ENCODE measurements around the gene SEMA6A. TPM values are rescaled to one million over a fixed set of nuclear protein-coding genes. Genes with fewer than 3 reads are reported as not detected.

Gene SEMA6A
- total and polyA plus RNA-seq, 7 donors: 1.1 to 7.6 (median 3.1) TPM

DNA sequence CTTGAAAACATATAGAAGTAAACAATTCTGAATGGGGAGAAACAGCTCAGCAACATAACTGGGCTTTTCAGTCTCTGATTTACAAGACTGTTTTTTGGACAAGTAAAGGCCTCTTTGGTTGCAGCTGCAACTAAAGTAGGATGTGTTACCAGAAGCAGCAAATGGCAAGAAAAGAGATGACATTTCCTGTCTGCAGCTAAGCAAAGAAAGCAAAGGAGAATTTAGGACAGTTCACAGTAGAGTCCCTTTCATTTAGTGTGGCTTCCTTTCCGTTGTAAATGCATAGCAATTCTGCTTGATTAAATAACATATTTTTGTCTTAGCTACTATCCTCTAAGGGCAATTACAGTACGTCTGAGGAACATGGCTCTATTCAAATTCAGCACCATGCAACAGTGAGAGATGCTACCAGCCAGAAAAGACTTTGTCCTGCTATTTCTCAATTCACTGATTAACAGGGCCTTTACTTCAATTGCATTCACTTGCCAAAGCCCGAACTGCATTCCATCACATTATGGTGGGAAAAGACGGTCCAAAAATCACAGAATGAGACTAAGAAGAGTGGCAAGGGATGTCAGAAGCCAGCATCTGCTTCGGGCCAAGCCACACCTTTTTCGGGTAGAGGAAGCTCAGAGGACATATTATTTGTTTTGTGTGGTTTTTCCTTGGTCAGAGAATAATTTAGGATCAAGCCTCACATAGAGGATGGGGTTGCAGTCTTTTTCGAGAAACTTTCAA lies 107.7 kb downstream of the SEMA6A start:
- H3K9me3 ChIP-seq: peaks cover 4% of the 10 kb centered on the region
- H3K36me3 ChIP-seq (ENCODE audit: insufficient read depth in 1 of 2, low read depth in 1 of 2): no peaks in the 10 kb centered on the region
- DNase-seq (no peak), ATAC-seq (no peak)
- no peaks in the 10 kb centered on the region for H3K27me3 ChIP-seq (ENCODE audit: insufficient read depth in 3 of 3, low read length in 2 of 3)
- H3K4me3 ChIP-seq: no peak overlapping the region
- H3K27ac ChIP-seq: no peak overlapping the region
- intact Hi-C loops (cut with DNase I): no loop called here
- TF ChIP-seq, protein P1, sequence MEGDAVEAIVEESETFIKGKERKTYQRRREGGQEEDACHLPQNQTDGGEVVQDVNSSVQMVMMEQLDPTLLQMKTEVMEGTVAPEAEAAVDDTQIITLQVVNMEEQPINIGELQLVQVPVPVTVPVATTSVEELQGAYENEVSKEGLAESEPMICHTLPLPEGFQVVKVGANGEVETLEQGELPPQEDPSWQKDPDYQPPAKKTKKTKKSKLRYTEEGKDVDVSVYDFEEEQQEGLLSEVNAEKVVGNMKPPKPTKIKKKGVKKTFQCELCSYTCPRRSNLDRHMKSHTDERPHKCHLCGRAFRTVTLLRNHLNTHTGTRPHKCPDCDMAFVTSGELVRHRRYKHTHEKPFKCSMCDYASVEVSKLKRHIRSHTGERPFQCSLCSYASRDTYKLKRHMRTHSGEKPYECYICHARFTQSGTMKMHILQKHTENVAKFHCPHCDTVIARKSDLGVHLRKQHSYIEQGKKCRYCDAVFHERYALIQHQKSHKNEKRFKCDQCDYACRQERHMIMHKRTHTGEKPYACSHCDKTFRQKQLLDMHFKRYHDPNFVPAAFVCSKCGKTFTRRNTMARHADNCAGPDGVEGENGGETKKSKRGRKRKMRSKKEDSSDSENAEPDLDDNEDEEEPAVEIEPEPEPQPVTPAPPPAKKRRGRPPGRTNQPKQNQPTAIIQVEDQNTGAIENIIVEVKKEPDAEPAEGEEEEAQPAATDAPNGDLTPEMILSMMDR (IDR thresholded peaks at IDR 0.05): no peak
- no peaks in the 10 kb centered on the region for H3K4me1 ChIP-seq
- 56 to 68% (median 64%) methylated on average over 7 of the region's 7 CpGs for WGBS, 3 donors

DNA sequence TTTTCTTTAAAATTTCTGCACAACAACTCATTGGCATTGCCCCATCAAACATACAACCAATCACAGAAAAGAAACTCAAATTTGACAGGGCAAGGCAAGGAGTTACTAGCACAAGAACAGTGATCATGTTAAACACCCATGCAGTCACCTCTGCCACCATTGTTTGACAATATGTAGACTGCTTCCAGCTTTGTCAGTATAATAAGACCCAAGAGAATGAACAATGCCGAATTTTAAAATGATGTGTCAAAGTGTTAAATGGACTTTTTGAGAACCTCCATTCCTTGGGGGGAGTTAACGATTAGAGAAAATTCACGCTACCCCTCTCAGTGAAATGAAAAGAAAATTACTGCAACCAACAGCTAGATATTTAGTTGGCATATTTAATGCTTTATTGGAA lies 109.2 kb downstream of the SEMA6A start:
- no peak overlapping the region for H3K27ac ChIP-seq
- peaks cover 4% of the 10 kb centered on the region for H3K9me3 ChIP-seq
- 88 to 91% (median 90%) methylated on average over 3 of the region's 3 CpGs for WGBS, 3 donors
- TF ChIP-seq, protein P1 (IDR thresholded peaks at IDR 0.05): no peak
- intact Hi-C loops (cut with DNase I): no loop called here
- H3K4me3 ChIP-seq: no peak overlapping the region
- H3K36me3 ChIP-seq (ENCODE audit: insufficient read depth in 1 of 2, low read depth in 1 of 2): no peaks in the 10 kb centered on the region
- H3K4me1 ChIP-seq: no peaks in the 10 kb centered on the region
- H3K27me3 ChIP-seq (ENCODE audit: insufficient read depth in 3 of 3, low read length in 2 of 3): no peaks in the 10 kb centered on the region
- ATAC-seq (no peak), DNase-seq (no peak)

DNA sequence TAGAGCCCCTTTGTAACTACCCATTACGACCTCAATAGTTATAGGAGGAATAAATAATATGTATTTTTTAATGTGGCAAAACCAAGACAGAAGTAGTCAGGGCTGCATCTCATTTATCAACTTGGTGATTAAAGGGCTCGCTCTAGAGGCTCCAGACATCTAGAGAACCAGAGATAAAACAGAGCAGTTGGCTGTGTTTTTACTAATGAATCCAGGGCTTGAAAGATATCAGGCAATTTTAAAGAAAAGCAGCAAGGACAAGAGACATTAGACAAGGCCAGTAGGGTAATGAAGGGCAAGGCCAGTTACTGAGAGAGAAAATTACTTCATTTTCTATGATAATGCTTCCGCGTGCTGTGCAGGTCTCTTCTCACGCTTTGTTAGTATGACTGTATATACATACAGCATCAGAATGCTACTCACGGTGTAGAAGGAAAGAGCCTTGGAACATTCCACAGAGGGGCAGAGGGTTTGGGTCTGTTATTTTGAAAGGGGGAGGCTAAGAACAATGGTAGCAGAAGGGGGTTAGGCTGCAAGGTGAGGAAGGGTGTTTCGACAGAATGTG lies 110.4 kb downstream of the SEMA6A start:
- TF ChIP-seq, protein P1 (IDR thresholded peaks at IDR 0.05): no peak
- Histone ChIP-seq H3K36me3 (ENCODE audit: insufficient read depth in 1 of 2, low read depth in 1 of 2) (no peaks in the 10 kb centered on the region), H3K27me3 (ENCODE audit: insufficient read depth in 3 of 3, low read length in 2 of 3) (no peaks in the 10 kb centered on the region), H3K27ac (no peak overlapping the region), H3K4me3 (no peak overlapping the region), H3K9me3 (peaks cover 4% of the 10 kb centered on the region), H3K4me1 (no peaks in the 10 kb centered on the region)
- ATAC-seq (no peak), DNase-seq (no peak)
- 89 to 94% (median 90%) methylated on average over 7 of the region's 7 CpGs for WGBS, 3 donors
- intact Hi-C loops (cut with DNase I): no loop called here

DNA sequence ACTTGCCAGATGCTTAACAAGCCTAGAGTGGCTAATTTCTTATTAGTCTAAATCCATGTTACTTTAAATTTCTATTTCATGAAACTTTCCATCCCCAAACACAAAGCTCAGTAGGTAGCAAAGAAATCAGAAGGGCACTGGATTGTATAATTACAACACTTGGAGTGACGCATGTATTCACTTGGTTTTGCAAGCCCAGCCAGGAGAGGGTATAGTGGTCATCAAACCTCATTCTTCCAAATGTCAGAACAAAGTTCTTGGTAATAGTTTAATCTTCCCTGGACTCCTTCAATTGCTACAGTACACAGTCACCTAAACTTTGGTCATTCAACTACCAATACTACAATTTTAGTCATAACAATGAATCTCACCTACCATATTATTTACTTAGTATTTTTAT lies 112.1 kb downstream of the SEMA6A start:
- Histone ChIP-seq H3K27ac (no peak overlapping the region), H3K27me3 (ENCODE audit: insufficient read depth in 3 of 3, low read length in 2 of 3) (no peaks in the 10 kb centered on the region), H3K4me1 (no peaks in the 10 kb centered on the region), H3K36me3 (ENCODE audit: insufficient read depth in 1 of 2, low read depth in 1 of 2) (no peaks in the 10 kb centered on the region), H3K4me3 (no peak overlapping the region), H3K9me3 (no peaks in the 10 kb centered on the region)
- no peak for DNase-seq
- TF ChIP-seq, protein P1 (IDR thresholded peaks at IDR 0.05): no peak
- ATAC-seq: no peak
- WGBS, 3 donors: 94 to 98% (median 97%) methylated on average over 1 of the region's 1 CpG
- intact Hi-C loops (cut with DNase I): no loop called here
